Effector memory CD4-positive, alpha-beta T cell (primary cell): ENCODE data around the gene UBE2M.

Experiments used
- DNase-seq, 3 donors: peaks; one replicate each; pipeline ENCODE4 v3.0.0-alpha.2; 2020
- H3K27ac ChIP-seq: 2 replicates; pipeline ENCODE4 v1.7.0; 2013; ENCODE audit warnings: mild to moderate bottlenecking, low read length, moderate library complexity; ENCODE audit not compliant: insufficient read depth, poor library complexity, severe bottlenecking
- H3K27me3 ChIP-seq: replicated peaks from 2 replicates; pipeline ENCODE4 v1.7.0; 2013; ENCODE audit warnings: mild to moderate bottlenecking, low read length; ENCODE audit not compliant: insufficient read depth, control insufficient read depth, poor library complexity, severe bottlenecking
- H3K36me3 ChIP-seq: 2 replicates; pipeline ENCODE4 v1.7.0; 2013; ENCODE audit warnings: mild to moderate bottlenecking, low read length, moderate library complexity; ENCODE audit not compliant: control insufficient read depth, insufficient read depth
- H3K4me1 ChIP-seq: 2 replicates; pipeline ENCODE4 v1.7.0; 2013; ENCODE audit warnings: low read length, mild to moderate bottlenecking; ENCODE audit not compliant: control insufficient read depth, insufficient read depth, poor library complexity, severe bottlenecking
- H3K4me3 ChIP-seq: 2 replicates; pipeline ENCODE4 v1.7.0; 2013; ENCODE audit warnings: low read length, low read depth, mild to moderate bottlenecking; ENCODE audit not compliant: insufficient read depth, poor library complexity, severe bottlenecking
- H3K9me3 ChIP-seq: 2 replicates; pipeline ENCODE4 v1.7.0; 2013; ENCODE audit warnings: mild to moderate bottlenecking, low read length, moderate library complexity; ENCODE audit not compliant: control insufficient read depth

UBE2M gene

GRCh38 chr19:58561373-58562121, 3.1 kb upstream of the UBE2M start:
- H3K27ac ChIP-seq, result peak overlapping the region; percentile 21
- DNase-seq, result no peak
- H3K36me3 ChIP-seq, result peaks cover 6% of the 10 kb centered on the region
- H3K9me3 ChIP-seq, result no peaks in the 10 kb centered on the region
- peak overlapping the region; percentile 65 for H3K4me3 ChIP-seq
- no peaks in the 10 kb centered on the region for H3K27me3 ChIP-seq
- peaks cover 35% of the 10 kb centered on the region for H3K4me1 ChIP-seq

- peak overlapping the region; percentile 95 for H3K27ac ChIP-seq
- H3K27me3 ChIP-seq, result no peaks in the 10 kb centered on the region
- DNase-seq, result no peak
- peaks cover 40% of the 10 kb centered on the region for H3K4me1 ChIP-seq
- no peaks in the 10 kb centered on the region for H3K9me3 ChIP-seq
- no peak overlapping the region for H3K4me3 ChIP-seq
- H3K36me3 ChIP-seq, result peaks cover 11% of the 10 kb centered on the region
Observed at GRCh38 chr19:58560921-58561320, 2.5 kb upstream of the UBE2M start.

GRCh38 chr19:58560007-58560887, 1.8 kb upstream of the UBE2M start:
- no peaks in the 10 kb centered on the region for H3K27me3 ChIP-seq
- peak overlapping the region; percentile 95 for H3K27ac ChIP-seq
- H3K4me3 ChIP-seq, result peak overlapping the region; percentile 64
- peaks cover 45% of the 10 kb centered on the region for H3K4me1 ChIP-seq
- peaks cover 11% of the 10 kb centered on the region for H3K36me3 ChIP-seq
- DNase-seq, result no peak
- H3K9me3 ChIP-seq, result no peaks in the 10 kb centered on the region

GRCh38 chr19:58559275-58560006, 1.0 kb upstream of the UBE2M start:
- Histone ChIP-seq H3K36me3 (peaks cover 11% of the 10 kb centered on the region), H3K27me3 (no peaks in the 10 kb centered on the region), H3K27ac (peak overlapping the region; percentile 95), H3K4me1 (peaks cover 50% of the 10 kb centered on the region), H3K4me3 (peak overlapping the region; percentile 64), H3K9me3 (no peaks in the 10 kb centered on the region)
- peak in 2 of 3 donors; percentile 14 to 51 for DNase-seq

- peaks cover 57% of the 10 kb centered on the region for H3K4me1 ChIP-seq
- H3K27me3 ChIP-seq, result no peaks in the 10 kb centered on the region
- peak overlapping the region; percentile 95 for H3K27ac ChIP-seq
- no peaks in the 10 kb centered on the region for H3K9me3 ChIP-seq
- H3K36me3 ChIP-seq, result peaks cover 11% of the 10 kb centered on the region
- H3K4me3 ChIP-seq, result peak overlapping the region; percentile 64
- DNase-seq, result peak; percentile 99 to 100 (median 99)
Observed at GRCh38 chr19:58558623-58559274, 338 bp upstream of the UBE2M start.

- peaks cover 50% of the 10 kb centered on the region for H3K4me1 ChIP-seq
- H3K27me3 ChIP-seq, result no peaks in the 10 kb centered on the region
Observed at GRCh38 chr19:58557221-58558065, 968 bp downstream of the UBE2M start.

GRCh38 chr19:58556622-58557220, 1.7 kb downstream of the UBE2M start:
- Histone ChIP-seq H3K4me3 (no peak overlapping the region), H3K36me3 (peaks cover 12% of the 10 kb centered on the region), H3K9me3 (no peaks in the 10 kb centered on the region), H3K27ac (peak overlapping the region; percentile 95), H3K27me3 (no peaks in the 10 kb centered on the region), H3K4me1 (peaks cover 43% of the 10 kb centered on the region)
- DNase-seq, result no peak

More at GRCh38 chr19:58557221-58558065, 968 bp downstream of the UBE2M start:
- DNase-seq, result no peak
- Histone ChIP-seq H3K36me3 (peaks cover 11% of the 10 kb centered on the region), H3K27ac (peak overlapping the region; percentile 95), H3K9me3 (no peaks in the 10 kb centered on the region), H3K4me3 (peak overlapping the region; percentile 63)

- H3K9me3 ChIP-seq, result no peaks in the 10 kb centered on the region
- peak overlapping the region; percentile 95 for H3K27ac ChIP-seq
- no peak overlapping the region for H3K4me3 ChIP-seq
- H3K27me3 ChIP-seq, result no peaks in the 10 kb centered on the region
- DNase-seq, result no peak
- peaks cover 19% of the 10 kb centered on the region for H3K36me3 ChIP-seq
- peaks cover 40% of the 10 kb centered on the region for H3K4me1 ChIP-seq
Observed at GRCh38 chr19:58555920-58556621, 2.3 kb downstream of the UBE2M start.
